MM.1S (cell line): ENCODE data around the gene GPRIN2.
A peak's percentile ranks its signal among the peaks of the same experiment; 100 is the strongest.

Experiments used
- DNase-seq: peaks from one replicate; pipeline ENCODE4 v3.0.0-alpha.2; 2015
- H2AFZ ChIP-seq: fragments of 300-600 bp; sonication (generic); 2 replicates; pipeline ENCODE4 v1.6.0; 2016; ENCODE audit warnings: antibody characterized with exemption, low read length
- H3F3A ChIP-seq: fragments of 300-600 bp; sonication (generic); 2 replicates; pipeline ENCODE4 v1.6.1; 2016; ENCODE audit warnings: mild to moderate bottlenecking, antibody characterized with exemption, low read length, moderate library complexity, mixed read lengths; ENCODE audit not compliant: insufficient read depth
- H3K27ac ChIP-seq: fragments of 300-600 bp; sonication (generic); 2 replicates; pipeline ENCODE4 v1.5.1; 2016; ENCODE audit warnings: mild to moderate bottlenecking, low read length
- H3K27me3 ChIP-seq: fragments of 300-600 bp; sonication (generic); replicated peaks from 2 replicates; pipeline ENCODE4 v1.6.0; 2016; ENCODE audit warnings: low read length; ENCODE audit not compliant: insufficient read depth
- H3K36me3 ChIP-seq: fragments of 300-600 bp; sonication (generic); replicated peaks from 2 replicates; pipeline ENCODE4 v1.6.1; 2016; ENCODE audit warnings: mild to moderate bottlenecking, low read length, mixed read lengths; ENCODE audit not compliant: insufficient read depth
- H3K4me1 ChIP-seq: fragments of 300-600 bp; sonication (generic); 2 replicates; pipeline ENCODE4 v1.6.1; 2016; ENCODE audit warnings: low read length, mixed read lengths
- H3K4me2 ChIP-seq: fragments of 300-600 bp; sonication (generic); 2 replicates; pipeline ENCODE4 v1.6.0; 2016; ENCODE audit warnings: low read depth, low read length
- H3K4me3 ChIP-seq: fragments of 300-600 bp; sonication (generic); 2 replicates; pipeline ENCODE4 v1.5.1; 2016; ENCODE audit warnings: low read length, mixed read lengths
- H3K79me2 ChIP-seq: fragments of 300-600 bp; sonication (generic); 2 replicates; pipeline ENCODE4 v1.6.1; 2016; ENCODE audit warnings: mixed run types, low read length, mixed read lengths
- H3K9ac ChIP-seq: fragments of 300-600 bp; sonication (generic); 2 replicates; pipeline ENCODE4 v1.6.1; 2016; ENCODE audit warnings: low read length, mixed read lengths
- H3K9me2 ChIP-seq: fragments of 300-600 bp; sonication (generic); replicated peaks from 2 replicates; pipeline ENCODE4 v1.6.1; 2016; ENCODE audit warnings: mild to moderate bottlenecking, low read length, mixed read lengths; ENCODE audit not compliant: insufficient read depth
- H3K9me3 ChIP-seq: fragments of 300-600 bp; sonication (generic); replicated peaks from 2 replicates; pipeline ENCODE4 v1.6.1; 2016; ENCODE audit warnings: mild to moderate bottlenecking, low read length, mixed read lengths; ENCODE audit not compliant: insufficient read depth
- H4K20me1 ChIP-seq: fragments of 300-600 bp; sonication (generic); 2 replicates; pipeline ENCODE4 v1.6.1; 2016; ENCODE audit warnings: mild to moderate bottlenecking, low read length, moderate library complexity, mixed read lengths; ENCODE audit not compliant: insufficient read depth
- CTCF ChIP-seq: fragments of 300-600 bp; sonication (generic); IDR thresholded peaks from 2 replicates; pipeline ENCODE4 v1.5.1; 2016; ENCODE audit warnings: antibody characterized with exemption, low read length, mixed read lengths
- EZH2 ChIP-seq: fragments of 300-600 bp; sonication (generic); optimal IDR thresholded peaks from 2 replicates; pipeline ENCODE3; 2017; ENCODE audit warnings: low read depth, mild to moderate bottlenecking, antibody characterized with exemption, low read length, mixed read lengths
- EZH2phosphoT487 ChIP-seq: fragments of 300-600 bp; sonication (generic); IDR thresholded peaks from 2 replicates; pipeline ENCODE4 v1.6.1; 2018; ENCODE audit warnings: antibody characterized with exemption, low read length

The GPRIN2 gene

GRCh38 chr10:46557319-46558121 is 1.1 kb upstream of the GPRIN2 start:
- TF ChIP-seq EZH2 (no peak), EZH2phosphoT487 (no peak)
- Histone ChIP-seq H3K9me2 (no peaks in the 10 kb centered on the region), H3K4me3 (no peak overlapping the region), H3K9me3 (no peaks in the 10 kb centered on the region), H3K4me1 (no peaks in the 10 kb centered on the region), H3K79me2 (no peaks in the 10 kb centered on the region), H3K36me3 (no peaks in the 10 kb centered on the region), H3K4me2 (no peak overlapping the region), H3K27me3 (peaks cover 16% of the 10 kb centered on the region), H4K20me1 (no peaks in the 10 kb centered on the region), H3F3A (no peaks in the 10 kb centered on the region), H3K27ac (no peak overlapping the region), H2AFZ (no peak overlapping the region), H3K9ac (no peak overlapping the region)
- DNase-seq, result peak; percentile 0

- peak; percentile 1 for DNase-seq
- TF ChIP-seq EZH2, result no peak
- no peak for TF ChIP-seq EZH2phosphoT487
- no peak for TF ChIP-seq CTCF
- Histone ChIP-seq H3K4me2 (0 out of 2 replicates have a peak overlapping the region, but pooled peaks have one; percentile 20), H3K27me3 (peaks cover 14% of the 10 kb centered on the region), H3K9me3 (no peaks in the 10 kb centered on the region), H4K20me1 (no peaks in the 10 kb centered on the region), H2AFZ (no peak overlapping the region), H3K4me3 (no peak overlapping the region), H3K36me3 (no peaks in the 10 kb centered on the region), H3K4me1 (no peaks in the 10 kb centered on the region), H3K27ac (no peak overlapping the region), H3K79me2 (no peaks in the 10 kb centered on the region), H3K9ac (no peak overlapping the region), H3K9me2 (no peaks in the 10 kb centered on the region), H3F3A (no peaks in the 10 kb centered on the region)
Observed at GRCh38 chr10:46555713-46556514, 544 bp downstream of the GPRIN2 start.

- no peaks in the 10 kb centered on the region for H3K4me1 ChIP-seq
- H2AFZ ChIP-seq, result no peak overlapping the region
- H3F3A ChIP-seq, result no peaks in the 10 kb centered on the region
- no peak overlapping the region for H3K27ac ChIP-seq
- H3K36me3 ChIP-seq, result no peaks in the 10 kb centered on the region
- H3K9me3 ChIP-seq, result no peaks in the 10 kb centered on the region
- H3K9ac ChIP-seq, result no peak overlapping the region
- H3K4me2 ChIP-seq, result no peak overlapping the region
- DNase-seq, result no peak
- no peak overlapping the region for H3K4me3 ChIP-seq
- H3K27me3 ChIP-seq, result peaks cover 10% of the 10 kb centered on the region; the same call in 1 of the 2 replicates
- no peaks in the 10 kb centered on the region for H4K20me1 ChIP-seq
- TF ChIP-seq CTCF (no peak), EZH2 (no peak), EZH2phosphoT487 (no peak)
- H3K79me2 ChIP-seq, result no peaks in the 10 kb centered on the region
- no peaks in the 10 kb centered on the region for H3K9me2 ChIP-seq
Observed at GRCh38 chr10:46555366-46555712, 1.1 kb downstream of the GPRIN2 start.
